ENCODE measurements around the gene STK35. TPM values are rescaled to one million over a fixed set of nuclear protein-coding genes. Genes with fewer than 3 reads are reported as not detected.

Gene STK35
- total RNA-seq, 4 donors from 2014 or later, result 13.3 to 26.1 (median 20.5) TPM

DNA sequence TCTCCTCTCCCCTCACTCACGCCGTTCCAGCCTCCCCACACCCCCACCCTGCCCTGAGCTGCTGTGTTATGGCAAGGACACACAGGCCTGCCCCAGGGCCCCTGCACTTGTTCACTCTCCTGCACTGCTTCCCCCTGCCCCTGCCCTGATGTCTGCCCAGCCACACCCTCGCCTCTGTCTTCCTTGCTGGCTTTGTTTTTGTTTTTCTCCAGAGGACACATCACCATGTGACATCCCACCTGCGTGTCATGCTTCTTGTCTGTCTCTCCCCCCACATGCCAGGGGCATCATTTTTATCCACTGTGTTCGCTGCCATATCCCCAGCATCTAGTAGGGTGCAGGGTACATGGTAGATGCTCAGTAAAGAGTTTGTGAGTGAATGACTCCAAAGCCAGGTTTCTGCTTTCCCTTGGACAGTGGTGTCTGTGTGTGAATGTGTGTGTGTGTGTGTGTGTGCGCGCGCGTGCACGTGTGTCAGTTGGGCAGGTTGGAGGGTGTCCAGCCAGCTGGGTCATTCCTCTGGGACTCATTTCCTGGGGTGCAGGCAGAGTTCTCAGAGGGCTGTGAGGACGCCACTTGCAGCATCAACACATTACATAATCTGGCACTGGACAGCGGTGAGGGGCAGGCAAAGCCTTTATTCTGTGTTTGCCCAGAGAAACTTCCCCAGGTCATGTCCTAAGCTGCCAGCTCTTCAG, 60.6 kb downstream of the STK35 start:
- no peaks in the 10 kb centered on the region for H3K27me3 ChIP-seq
- no peak overlapping the region for H3K4me3 ChIP-seq
- no peaks in the 10 kb centered on the region for H3K9me3 ChIP-seq
- no peaks in the 10 kb centered on the region for H3K36me3 ChIP-seq
- DNase-seq (ENCODE audit: low spot score in 2 of 2), result no peak
- no peak overlapping the region for H3K27ac ChIP-seq
- WGBS, 2 donors, result 66 to 68% methylated on average over 12 of the region's 12 CpGs
- TF ChIP-seq POLR2A (IDR thresholded peaks at IDR 0.05), result no peak
- TF ChIP-seq, protein P1, sequence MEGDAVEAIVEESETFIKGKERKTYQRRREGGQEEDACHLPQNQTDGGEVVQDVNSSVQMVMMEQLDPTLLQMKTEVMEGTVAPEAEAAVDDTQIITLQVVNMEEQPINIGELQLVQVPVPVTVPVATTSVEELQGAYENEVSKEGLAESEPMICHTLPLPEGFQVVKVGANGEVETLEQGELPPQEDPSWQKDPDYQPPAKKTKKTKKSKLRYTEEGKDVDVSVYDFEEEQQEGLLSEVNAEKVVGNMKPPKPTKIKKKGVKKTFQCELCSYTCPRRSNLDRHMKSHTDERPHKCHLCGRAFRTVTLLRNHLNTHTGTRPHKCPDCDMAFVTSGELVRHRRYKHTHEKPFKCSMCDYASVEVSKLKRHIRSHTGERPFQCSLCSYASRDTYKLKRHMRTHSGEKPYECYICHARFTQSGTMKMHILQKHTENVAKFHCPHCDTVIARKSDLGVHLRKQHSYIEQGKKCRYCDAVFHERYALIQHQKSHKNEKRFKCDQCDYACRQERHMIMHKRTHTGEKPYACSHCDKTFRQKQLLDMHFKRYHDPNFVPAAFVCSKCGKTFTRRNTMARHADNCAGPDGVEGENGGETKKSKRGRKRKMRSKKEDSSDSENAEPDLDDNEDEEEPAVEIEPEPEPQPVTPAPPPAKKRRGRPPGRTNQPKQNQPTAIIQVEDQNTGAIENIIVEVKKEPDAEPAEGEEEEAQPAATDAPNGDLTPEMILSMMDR (IDR thresholded peaks at IDR 0.05), result no peak
- no peak for TF ChIP-seq EP300 (IDR thresholded peaks at IDR 0.05)
- no peaks in the 10 kb centered on the region for H3K4me1 ChIP-seq

DNA sequence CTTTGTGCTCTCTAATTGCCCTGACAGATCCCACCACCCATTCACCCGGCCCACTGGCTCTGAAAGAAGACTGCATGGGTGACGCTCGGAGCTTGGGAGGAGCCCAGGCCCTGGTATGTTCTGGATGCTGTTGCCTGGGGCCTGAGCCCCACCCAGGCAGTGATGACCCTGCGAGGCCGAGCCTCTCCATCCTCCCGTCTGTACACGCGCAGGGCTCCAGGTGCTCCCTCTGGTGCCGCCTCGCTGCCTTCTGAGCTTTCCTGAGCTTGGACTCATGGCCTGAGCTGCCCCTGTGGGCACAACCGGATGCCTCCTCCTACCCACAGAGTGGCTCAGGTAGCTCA, 61.2 kb downstream of the STK35 start:
- no peak for DNase-seq (ENCODE audit: low spot score in 2 of 2)
- Histone ChIP-seq H3K9me3 (no peaks in the 10 kb centered on the region), H3K27me3 (no peaks in the 10 kb centered on the region), H3K4me1 (no peaks in the 10 kb centered on the region), H3K36me3 (no peaks in the 10 kb centered on the region), H3K27ac (no peak overlapping the region), H3K4me3 (no peak overlapping the region)
- TF ChIP-seq, protein P1 (IDR thresholded peaks at IDR 0.05), result no peak
- TF ChIP-seq EP300 (IDR thresholded peaks at IDR 0.05), result no peak
- TF ChIP-seq POLR2A (IDR thresholded peaks at IDR 0.05), result no peak
- 74 to 94% methylated on average over 3 to 11 of the region's 11 CpGs for WGBS, 2 donors

DNA sequence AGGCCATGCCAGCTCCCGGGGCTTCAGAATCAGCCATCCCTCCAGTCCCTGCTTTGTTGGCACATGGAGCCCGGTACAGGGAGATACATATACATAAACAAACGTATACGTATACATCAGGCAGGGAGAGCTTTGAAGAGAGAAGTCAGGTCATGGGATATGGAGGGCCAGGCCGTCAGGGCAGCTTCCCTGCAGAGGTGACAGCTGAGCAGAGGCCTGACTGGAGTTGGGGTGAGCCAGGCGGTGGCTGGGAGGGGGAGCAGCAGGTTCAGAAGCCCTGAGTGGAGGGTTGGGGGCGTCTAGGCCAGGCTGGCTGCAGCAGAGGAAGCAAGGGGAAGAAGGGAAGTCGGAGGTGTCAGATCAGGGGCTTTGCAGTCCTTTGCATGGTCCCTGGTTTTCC, 61.7 kb downstream of the STK35 start:
- Histone ChIP-seq H3K4me3 (no peak overlapping the region), H3K27me3 (no peaks in the 10 kb centered on the region), H3K36me3 (no peaks in the 10 kb centered on the region), H3K9me3 (no peaks in the 10 kb centered on the region), H3K4me1 (no peaks in the 10 kb centered on the region), H3K27ac (no peak overlapping the region)
- WGBS, 2 donors, result 73 to 75% methylated on average over 8 of the region's 8 CpGs
- TF ChIP-seq POLR2A (IDR thresholded peaks at IDR 0.05), result no peak
- TF ChIP-seq, protein P1 (IDR thresholded peaks at IDR 0.05), result no peak
- TF ChIP-seq EP300 (IDR thresholded peaks at IDR 0.05), result no peak
- no peak for DNase-seq (ENCODE audit: low spot score in 2 of 2)

DNA sequence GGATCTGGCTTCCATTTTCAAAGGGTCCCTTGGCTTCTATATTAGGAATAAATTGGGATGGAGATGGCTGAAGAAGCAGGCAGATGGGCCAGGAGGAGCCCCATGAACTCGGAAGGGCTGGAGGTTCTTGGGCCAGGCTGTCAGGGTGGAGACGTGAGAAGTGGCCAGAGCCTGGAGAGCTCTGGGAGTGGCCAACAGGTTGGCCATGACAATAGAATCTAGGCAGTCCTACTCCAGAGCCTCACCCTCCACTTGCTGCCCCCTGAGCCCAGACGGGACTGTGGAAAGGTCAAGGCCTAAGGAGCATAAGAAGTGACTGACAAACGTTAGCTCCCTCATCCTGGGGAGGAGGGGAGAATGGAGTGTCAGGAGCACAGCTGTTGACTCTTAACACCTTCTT, 62.1 kb downstream of the STK35 start:
- Histone ChIP-seq H3K4me3 (no peak overlapping the region), H3K27ac (no peak overlapping the region), H3K9me3 (no peaks in the 10 kb centered on the region), H3K27me3 (no peaks in the 10 kb centered on the region), H3K4me1 (no peaks in the 10 kb centered on the region), H3K36me3 (no peaks in the 10 kb centered on the region)
- DNase-seq (ENCODE audit: low spot score in 2 of 2), result no peak
- WGBS, 2 donors, result 42 to 47% methylated on average over 4 of the region's 4 CpGs
- no peak for TF ChIP-seq EP300 (IDR thresholded peaks at IDR 0.05)

DNA sequence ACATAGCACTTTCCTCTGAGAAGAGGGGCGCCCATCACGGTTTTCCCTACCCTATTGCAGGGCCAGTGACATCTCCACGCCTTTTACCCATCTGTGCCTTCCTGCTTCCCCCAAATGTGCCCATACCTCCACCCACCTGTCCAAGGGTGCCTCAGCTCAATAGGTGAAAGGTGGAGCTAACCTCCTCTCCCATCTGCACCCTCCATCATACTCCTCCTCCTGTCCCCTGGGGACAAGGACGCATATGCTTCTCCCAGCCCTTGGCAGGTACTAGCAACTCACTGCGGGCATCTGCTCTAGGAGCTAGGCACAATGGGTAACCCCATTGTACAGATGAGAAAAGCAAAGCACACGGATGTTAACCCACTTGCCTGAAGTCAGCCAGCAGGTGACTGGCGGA, 62.8 kb downstream of the STK35 start:
- no peak for DNase-seq (ENCODE audit: low spot score in 2 of 2)

More for the DNA sequence above, 62.8 kb downstream of the STK35 start:
- Histone ChIP-seq H3K27ac (no peak overlapping the region), H3K27me3 (no peaks in the 10 kb centered on the region), H3K36me3 (no peaks in the 10 kb centered on the region), H3K9me3 (no peaks in the 10 kb centered on the region), H3K4me1 (no peaks in the 10 kb centered on the region), H3K4me3 (no peak overlapping the region)
- WGBS, 2 donors, result 86 to 90% methylated on average over 7 of the region's 7 CpGs
- TF ChIP-seq, protein P1 (IDR thresholded peaks at IDR 0.05), result no peak
- TF ChIP-seq EP300 (IDR thresholded peaks at IDR 0.05) (no peak), POLR2A (IDR thresholded peaks at IDR 0.05) (no peak)

Measured in tibial nerve (tissue), 4 donors.